ENCODE results near the gene CIAO3. TPM values are rescaled to one million over a fixed set of nuclear protein-coding genes. Genes with fewer than 3 reads are reported as not detected.

CIAO3 gene
- total RNA-seq, 2 donors from 2014 or later: 38.0 to 40.6 TPM

DNA sequence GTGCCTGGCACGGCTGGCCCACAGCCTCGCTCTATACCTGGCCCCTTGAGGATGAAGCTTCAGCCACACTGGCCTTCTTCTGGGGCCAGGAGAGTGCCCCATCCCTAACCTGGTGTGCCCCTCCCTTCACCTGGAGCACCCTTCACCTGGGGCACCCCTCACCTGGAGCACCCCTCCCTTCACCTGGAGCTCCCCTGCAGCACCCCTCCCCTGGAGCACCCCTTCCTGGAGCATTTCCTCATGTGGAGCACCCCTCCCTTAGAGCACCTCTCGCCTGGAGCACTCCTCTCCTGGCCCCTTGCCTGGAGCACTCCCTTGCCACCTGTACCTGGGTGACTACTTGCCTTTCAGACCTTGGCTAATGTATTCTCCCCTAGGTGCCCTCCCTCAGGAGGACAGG, 32.8 kb downstream of the CIAO3 start:
- DNase-seq (no peak), ATAC-seq (replicated peaks in 1 of 2) (no peak)
- H3K4me3 Mint-ChIP-seq: no peak overlapping the region
- H3K4me1 Mint-ChIP-seq (ENCODE audit: low read depth): peaks cover 4% of the 10 kb centered on the region
- peaks cover 39% of the 10 kb centered on the region for H3K27me3 Mint-ChIP-seq (ENCODE audit: low read depth)
- H3K27ac Mint-ChIP-seq: no peak overlapping the region
- no peaks in the 10 kb centered on the region for H3K9me3 Mint-ChIP-seq
- H3K36me3 Mint-ChIP-seq (ENCODE audit: insufficient read depth in 2 of 2): no peaks in the 10 kb centered on the region

DNA sequence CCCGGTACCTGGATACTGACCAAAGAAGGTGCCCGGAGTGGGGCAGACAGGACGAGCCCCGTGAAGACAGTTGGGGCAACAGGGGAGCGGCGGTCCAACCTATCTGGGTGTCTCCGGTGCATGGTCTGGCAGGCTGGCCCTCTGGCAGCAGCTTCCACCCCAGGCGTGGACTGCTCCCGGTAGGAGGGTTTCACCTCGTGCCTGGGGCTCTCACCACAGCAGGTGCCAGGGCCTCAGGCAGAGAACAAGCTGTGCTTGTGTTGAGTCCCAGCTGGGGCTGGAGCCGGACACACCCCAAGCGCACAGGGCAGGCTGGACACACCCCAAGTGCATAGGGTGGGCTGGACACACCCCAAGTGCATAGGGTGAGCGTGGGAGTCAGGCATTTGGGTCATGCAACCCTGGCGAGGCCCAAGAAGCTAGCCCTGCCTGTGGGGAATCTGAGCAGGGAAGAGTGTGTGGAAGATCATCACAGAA, 33.7 kb downstream of the CIAO3 start:
- Mint-ChIP-seq H3K27ac (no peak overlapping the region), H3K9me3 (no peaks in the 10 kb centered on the region), H3K4me1 (ENCODE audit: low read depth) (no peaks in the 10 kb centered on the region), H3K36me3 (ENCODE audit: insufficient read depth in 2 of 2) (no peaks in the 10 kb centered on the region), H3K27me3 (ENCODE audit: low read depth) (peaks cover 42% of the 10 kb centered on the region), H3K4me3 (no peak overlapping the region)
- ATAC-seq (replicated peaks in 1 of 2) (no peak), DNase-seq (no peak)

DNA sequence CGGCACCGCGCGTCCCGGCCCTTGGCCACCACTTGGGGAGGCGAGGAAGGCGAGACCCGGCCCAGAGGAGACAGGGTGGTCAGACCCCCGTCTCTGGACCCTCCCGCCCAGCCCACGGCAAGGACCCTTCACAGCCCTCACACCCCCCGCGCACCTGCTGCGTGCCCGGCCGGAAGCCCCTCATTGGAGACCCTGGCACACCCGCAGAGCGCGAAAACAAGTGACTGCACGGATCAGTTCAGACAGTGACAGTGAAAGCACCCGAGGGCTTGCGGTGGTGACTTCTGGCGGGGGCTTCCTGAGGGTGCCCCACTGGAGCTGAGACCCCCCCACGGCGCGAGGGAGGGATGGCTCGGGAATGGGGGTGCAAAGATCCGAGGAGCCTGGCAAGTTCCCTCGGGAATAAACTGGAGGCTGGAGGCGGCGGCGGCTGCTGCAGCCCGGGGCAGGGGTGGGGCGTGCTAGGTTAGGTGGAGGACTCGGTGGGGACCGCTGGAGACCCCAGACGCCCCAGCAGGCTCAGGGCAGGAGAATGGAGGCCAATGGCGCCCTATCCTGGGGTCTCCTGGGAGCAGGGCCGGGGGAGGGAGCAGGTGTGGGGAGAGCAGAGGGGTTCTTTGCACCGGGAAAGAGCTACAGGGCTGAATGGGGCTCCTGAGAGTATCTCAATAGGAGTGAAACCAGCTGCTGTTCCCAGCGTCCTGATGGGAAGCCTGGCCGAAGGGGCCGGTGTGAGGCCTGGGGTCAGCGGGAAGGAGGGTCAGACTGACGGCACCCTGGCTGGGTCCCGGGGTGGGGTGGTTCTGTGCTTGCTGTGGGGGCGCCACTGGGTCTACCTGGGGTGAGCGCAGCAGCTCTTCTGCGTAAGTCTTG, 34.4 kb downstream of the CIAO3 start:
- H3K36me3 Mint-ChIP-seq (ENCODE audit: insufficient read depth in 2 of 2): no peaks in the 10 kb centered on the region
- no peaks in the 10 kb centered on the region for H3K4me1 Mint-ChIP-seq (ENCODE audit: low read depth)
- DNase-seq (no peak), ATAC-seq (replicated peaks in 1 of 2) (no peak)
- no peaks in the 10 kb centered on the region for H3K9me3 Mint-ChIP-seq
- H3K27ac Mint-ChIP-seq: no peak overlapping the region
- H3K27me3 Mint-ChIP-seq (ENCODE audit: low read depth): peaks cover 49% of the 10 kb centered on the region
- H3K4me3 Mint-ChIP-seq: no peak overlapping the region

DNA sequence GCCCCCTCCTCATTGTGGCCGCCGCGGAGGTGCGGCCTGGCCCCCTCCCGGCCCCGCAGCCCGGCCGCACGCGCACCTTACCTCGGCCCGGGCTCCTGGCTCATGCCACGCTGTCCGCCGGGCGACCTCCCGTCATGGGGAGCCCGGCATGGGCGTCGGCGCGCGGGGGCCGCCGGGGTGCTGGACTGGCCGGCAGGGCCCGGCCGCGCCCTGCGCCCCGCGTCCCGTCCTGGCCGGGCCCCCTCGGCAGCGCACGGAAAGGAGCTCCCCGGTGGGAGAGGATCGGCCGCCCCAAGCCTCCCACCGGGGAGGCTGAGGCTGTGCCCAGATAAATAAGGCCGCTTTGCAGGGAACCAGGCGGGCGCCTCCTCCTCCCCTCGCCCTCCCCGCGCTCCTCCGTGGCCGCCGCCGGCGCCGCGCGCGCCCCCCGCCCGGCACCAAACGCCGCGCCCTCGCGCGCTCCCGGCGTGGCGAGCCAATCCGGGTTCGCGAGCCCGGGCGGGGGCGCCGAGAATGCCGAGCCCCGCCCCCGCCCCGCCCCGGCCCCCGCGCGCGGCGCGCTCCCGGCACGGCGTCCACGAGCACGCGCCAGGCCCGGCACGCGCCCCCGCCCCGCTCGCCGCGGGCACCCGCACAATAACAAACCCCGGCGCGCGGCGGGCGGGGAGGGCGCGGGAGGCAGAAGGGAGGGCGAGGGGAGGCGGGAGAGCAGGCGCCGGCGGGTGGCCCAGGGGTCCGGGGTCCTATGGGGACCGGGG, 35.2 kb downstream of the CIAO3 start, which contains the start of gene FBXL16:
Gene FBXL16 (minus strand): TSS at position 371 of the 758 bp plus-strand sequence. CDS start 8,396 bp downstream, outside the sequence.
- no peaks in the 10 kb centered on the region for H3K36me3 Mint-ChIP-seq (ENCODE audit: insufficient read depth in 2 of 2)
- ATAC-seq (replicated peaks in 1 of 2): no peak
- peaks cover 53% of the 10 kb centered on the region for H3K27me3 Mint-ChIP-seq (ENCODE audit: low read depth)
- H3K4me3 Mint-ChIP-seq: no peak within 1 kb of the TSS
- H3K27ac Mint-ChIP-seq: no peak within 1 kb of the TSS
- no peaks in the 10 kb centered on the region for H3K9me3 Mint-ChIP-seq
- no peaks in the 10 kb centered on the region for H3K4me1 Mint-ChIP-seq (ENCODE audit: low read depth)
- DNase-seq: no peak

DNA sequence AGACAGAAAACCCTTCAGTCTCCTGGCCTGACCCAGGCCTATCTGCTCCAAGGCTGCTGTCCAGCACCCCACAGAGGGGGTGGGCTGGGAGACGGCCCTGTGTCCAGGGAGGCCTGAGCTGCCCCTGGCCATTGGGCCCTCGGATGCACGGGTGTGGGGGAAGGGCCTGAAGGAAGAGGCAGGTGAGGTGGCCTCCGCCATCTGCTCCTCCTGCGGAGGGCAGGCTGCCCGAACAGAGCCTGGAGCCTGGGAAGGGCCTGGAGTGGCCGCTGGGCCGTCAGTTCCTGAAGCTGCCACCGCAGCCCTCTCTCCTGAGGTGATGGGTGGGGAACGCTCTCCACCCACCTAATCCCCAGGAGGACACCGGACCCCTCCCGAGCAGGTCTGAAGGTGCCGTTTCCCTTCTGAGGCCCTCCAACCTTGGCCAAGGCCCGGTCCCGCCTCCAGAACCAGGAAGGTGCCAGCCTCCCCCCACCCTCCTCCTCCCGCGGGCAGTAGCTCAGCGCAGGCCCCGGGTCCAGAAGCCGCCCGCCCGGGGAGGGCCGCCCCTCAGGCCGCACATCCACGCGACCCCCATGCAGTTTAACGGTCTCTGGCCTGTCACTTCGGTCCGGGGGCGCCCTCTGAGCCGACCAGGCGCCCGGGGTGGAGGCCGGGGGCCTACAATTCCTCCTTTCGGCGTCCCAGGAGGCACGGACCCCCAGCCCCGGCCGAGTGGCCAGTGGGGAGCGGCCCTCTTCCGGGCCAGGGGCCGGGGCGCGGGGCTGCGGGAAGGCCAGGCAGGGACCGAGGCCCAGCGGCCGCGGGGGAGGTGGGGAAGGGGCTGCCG, 36.0 kb downstream of the CIAO3 start:
- Mint-ChIP-seq H3K9me3 (no peaks in the 10 kb centered on the region), H3K36me3 (ENCODE audit: insufficient read depth in 2 of 2) (no peaks in the 10 kb centered on the region), H3K4me3 (peak overlapping the region in 1 of 2 donors; percentile 27), H3K4me1 (ENCODE audit: low read depth) (no peaks in the 10 kb centered on the region), H3K27me3 (ENCODE audit: low read depth) (peaks cover 53% of the 10 kb centered on the region), H3K27ac (no peak overlapping the region)
- ATAC-seq (replicated peaks in 1 of 2) (no peak), DNase-seq (no peak)

DNA sequence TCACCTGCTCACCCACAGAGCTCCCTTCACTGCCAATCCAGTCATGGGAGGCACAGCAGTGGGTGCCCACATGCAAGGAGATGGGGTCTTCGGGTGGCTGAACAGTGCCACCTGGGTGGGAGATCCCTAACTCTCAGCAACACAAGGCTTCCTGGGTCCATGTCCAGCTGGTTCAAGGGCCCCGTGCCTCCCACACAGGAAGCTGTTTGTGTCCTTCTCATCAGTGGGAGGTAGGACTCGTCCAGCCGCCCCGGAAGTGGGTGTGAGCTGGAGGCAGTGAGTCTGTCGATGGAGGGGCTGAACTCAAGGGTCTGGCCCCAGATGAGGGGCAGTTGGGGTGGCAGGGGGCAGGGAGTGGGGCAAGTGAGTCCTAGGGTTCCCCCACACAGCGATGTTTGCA, 36.8 kb downstream of the CIAO3 start:
- Mint-ChIP-seq H3K36me3 (ENCODE audit: insufficient read depth in 2 of 2) (no peaks in the 10 kb centered on the region), H3K4me1 (ENCODE audit: low read depth) (no peaks in the 10 kb centered on the region), H3K4me3 (no peak overlapping the region), H3K9me3 (no peaks in the 10 kb centered on the region), H3K27ac (no peak overlapping the region), H3K27me3 (ENCODE audit: low read depth) (peaks cover 53% of the 10 kb centered on the region)
- DNase-seq (no peak), ATAC-seq (replicated peaks in 1 of 2) (no peak)

DNA sequence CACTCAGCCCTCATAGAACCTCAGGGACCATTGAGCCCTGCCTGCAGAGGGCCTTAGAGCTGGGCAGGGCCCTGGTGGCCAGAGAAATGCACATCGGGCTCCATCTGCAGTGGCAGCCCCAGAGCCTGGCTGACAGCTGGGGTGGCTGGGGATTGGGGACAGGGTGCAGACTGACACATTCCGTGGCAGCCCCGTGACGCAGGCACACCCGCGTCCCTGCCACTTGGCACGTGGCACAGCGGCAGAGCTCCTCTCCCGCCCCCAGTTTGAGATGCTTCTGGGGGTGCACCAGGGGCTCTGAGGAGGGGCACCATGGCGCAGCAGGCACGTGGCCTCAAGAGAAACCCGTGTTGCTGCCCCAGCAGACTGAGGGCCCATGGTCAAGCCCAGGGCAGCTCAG, 37.4 kb downstream of the CIAO3 start:
- Mint-ChIP-seq H3K27me3 (ENCODE audit: low read depth) (peaks cover 51% of the 10 kb centered on the region), H3K36me3 (ENCODE audit: insufficient read depth in 2 of 2) (no peaks in the 10 kb centered on the region), H3K9me3 (no peaks in the 10 kb centered on the region), H3K4me3 (no peak overlapping the region), H3K4me1 (ENCODE audit: low read depth) (no peaks in the 10 kb centered on the region), H3K27ac (no peak overlapping the region)
- no peak for DNase-seq
- ATAC-seq (replicated peaks in 1 of 2): no peak

DNA sequence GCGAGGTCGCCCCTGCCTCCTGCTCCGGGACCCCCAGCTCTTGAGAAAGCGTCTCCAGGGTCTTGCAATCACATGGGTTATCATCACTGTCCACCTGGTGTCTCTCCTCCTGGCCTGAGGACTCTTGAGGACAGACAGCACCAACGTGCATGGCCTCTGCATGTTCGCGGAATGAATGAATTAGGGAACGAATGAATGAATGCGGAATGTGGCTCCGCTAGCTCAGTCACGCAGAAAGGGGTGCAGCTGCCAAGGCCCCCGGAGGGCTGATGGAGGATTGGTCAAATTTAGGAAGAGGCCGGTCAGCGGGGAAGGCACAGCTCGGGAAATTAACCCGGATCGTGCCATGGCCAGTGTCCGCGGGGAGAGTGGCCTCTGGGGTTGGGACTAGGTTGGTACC, 38.5 kb downstream of the CIAO3 start:
- no peaks in the 10 kb centered on the region for H3K4me1 Mint-ChIP-seq (ENCODE audit: low read depth)
- no peak overlapping the region for H3K4me3 Mint-ChIP-seq
- no peaks in the 10 kb centered on the region for H3K9me3 Mint-ChIP-seq
- H3K27ac Mint-ChIP-seq: no peak overlapping the region
- no peaks in the 10 kb centered on the region for H3K36me3 Mint-ChIP-seq (ENCODE audit: insufficient read depth in 2 of 2)
- H3K27me3 Mint-ChIP-seq (ENCODE audit: low read depth): peaks cover 40% of the 10 kb centered on the region
- ATAC-seq (replicated peaks in 1 of 2): no peak
- DNase-seq: no peak

DNA sequence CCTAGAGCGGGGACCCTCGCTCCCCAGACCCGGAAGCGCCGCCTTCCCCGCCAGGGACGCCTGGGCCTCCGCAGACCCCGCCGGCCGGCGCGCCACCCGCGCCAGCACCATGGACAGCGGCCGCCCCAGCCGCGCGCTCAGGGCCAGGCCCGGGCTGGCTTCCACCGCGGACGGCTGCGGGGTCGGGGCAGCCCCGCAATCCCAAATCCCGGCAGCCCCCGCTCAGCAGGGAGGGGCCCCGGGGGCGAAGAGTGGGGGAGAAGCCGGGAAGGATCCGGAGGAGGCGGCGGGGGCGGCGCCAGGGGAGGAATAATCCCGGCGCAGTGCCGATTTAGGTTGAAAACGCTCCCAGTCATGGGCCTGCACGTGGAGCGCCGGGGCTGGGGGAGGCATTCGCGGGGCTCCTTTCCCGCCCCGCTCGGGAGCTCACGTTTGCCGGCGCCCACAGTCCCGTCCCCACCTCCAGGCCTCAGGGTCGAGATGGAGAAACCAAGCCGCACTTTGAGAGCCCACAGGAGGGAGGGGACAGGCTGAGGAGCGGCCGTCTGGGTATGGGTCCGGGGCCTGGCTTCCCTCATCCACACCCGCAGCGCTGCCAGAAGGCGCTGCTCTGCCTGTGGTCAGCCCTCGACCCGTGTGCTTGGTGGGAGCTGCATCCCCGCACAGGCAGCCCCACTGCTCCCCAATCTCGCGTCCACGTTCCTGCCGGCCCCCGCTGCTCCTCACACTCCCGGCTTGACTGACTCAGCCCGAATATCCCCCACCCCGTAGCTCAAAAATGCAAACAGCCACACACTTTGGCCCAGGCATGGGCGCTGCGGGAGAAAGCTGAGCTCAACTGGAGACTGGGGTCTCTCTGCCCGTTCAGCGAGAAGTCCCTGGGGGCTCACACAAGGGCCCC, 39.9 kb downstream of the CIAO3 start:
- H3K9me3 Mint-ChIP-seq: no peaks in the 10 kb centered on the region
- no peak overlapping the region for H3K27ac Mint-ChIP-seq
- peaks cover 28% of the 10 kb centered on the region for H3K27me3 Mint-ChIP-seq (ENCODE audit: low read depth)
- H3K36me3 Mint-ChIP-seq (ENCODE audit: insufficient read depth in 2 of 2): no peaks in the 10 kb centered on the region
- H3K4me3 Mint-ChIP-seq: no peak overlapping the region
- H3K4me1 Mint-ChIP-seq (ENCODE audit: low read depth): no peaks in the 10 kb centered on the region
- peak; percentile 54 to 63 for DNase-seq
- ATAC-seq (replicated peaks in 1 of 2): peak; percentile 51 to 64

DNA sequence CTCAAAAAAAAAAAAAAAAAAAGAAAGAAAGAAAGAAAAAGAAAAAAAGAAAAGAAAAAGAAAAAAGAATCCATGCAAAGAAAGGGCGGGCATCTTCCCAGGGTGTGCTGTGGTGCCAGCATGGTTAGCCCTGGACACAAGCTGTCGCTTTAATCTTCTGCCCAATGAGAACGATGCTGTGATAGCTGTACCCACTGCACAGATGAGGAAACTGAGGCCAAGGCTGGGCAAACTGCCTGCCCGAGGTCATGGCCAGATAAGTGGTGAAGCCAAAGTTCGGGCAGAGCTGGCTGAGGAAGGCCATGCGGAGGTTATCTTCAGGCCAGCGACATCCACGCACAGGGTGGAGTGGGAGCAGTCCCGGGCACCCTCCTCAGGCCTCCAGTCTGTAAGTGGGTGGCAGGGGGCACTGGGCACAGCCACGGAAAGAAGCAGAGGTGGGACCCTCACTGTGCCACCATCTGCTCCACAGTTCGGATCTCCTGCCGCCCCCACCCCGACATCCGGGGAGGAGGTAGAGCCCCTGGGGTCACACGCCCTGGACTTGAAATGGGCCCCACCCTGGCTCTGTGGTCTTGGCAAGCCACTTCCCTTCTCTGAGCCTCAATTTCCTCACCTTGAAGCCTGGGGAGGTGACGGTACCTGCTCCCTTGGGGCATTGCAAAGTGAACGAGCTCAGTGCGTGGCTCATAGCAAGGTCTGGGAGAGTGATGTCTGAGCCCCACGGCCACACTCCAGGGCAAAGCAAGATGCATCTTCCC, 41.7 kb downstream of the CIAO3 start:
- H3K9me3 Mint-ChIP-seq: no peaks in the 10 kb centered on the region
- peaks cover 23% of the 10 kb centered on the region for H3K27me3 Mint-ChIP-seq (ENCODE audit: low read depth)
- ATAC-seq (replicated peaks in 1 of 2) (no peak), DNase-seq (no peak)
- no peak overlapping the region for H3K4me3 Mint-ChIP-seq
- H3K27ac Mint-ChIP-seq: no peak overlapping the region
- H3K36me3 Mint-ChIP-seq (ENCODE audit: insufficient read depth in 2 of 2): no peaks in the 10 kb centered on the region
- peaks cover 6% of the 10 kb centered on the region for H3K4me1 Mint-ChIP-seq (ENCODE audit: low read depth)

DNA sequence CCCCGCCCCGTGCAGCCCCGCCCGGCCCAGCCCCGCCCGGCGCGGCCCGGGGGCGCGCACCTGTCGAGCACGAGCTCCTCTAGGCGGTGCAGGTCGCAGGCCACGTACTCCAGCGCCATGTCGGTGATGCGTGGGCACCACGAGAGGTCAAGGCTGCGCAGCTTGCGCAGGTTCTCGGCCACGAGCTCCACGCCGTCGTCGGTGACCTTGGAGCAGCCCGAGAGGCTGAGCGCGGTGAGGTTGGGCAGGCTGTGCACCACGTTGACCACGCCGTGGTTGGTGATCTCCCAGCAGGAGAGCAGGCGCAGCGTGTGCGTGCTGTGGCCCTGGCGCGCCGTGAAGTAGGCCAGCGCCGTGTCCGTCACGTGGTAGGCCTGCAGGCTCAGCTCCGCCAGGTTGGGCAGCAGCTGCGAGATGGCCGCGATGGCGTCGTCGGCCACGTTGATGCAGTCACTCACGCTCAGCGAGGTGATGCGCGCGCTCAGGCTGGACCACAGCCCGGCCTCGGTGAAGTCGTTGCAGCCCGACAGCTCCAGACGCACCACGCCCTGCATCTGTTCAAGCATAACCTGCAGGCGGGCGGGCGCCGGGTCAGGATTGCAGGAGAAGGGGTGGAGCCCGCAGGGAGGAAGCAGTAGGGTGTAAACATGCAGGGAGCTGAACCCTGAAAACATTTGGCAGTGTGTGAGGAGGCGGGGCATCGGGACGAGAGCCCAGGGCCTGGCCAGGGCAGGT, 45.3 kb downstream of the CIAO3 start:
- peaks cover 6% of the 10 kb centered on the region for H3K4me1 Mint-ChIP-seq (ENCODE audit: low read depth)

More for the DNA sequence above, 45.3 kb downstream of the CIAO3 start:
- Mint-ChIP-seq H3K36me3 (ENCODE audit: insufficient read depth in 2 of 2) (no peaks in the 10 kb centered on the region), H3K4me3 (peak overlapping the region; percentile 88 to 90), H3K27ac (no peak overlapping the region), H3K27me3 (ENCODE audit: low read depth) (no peaks in the 10 kb centered on the region), H3K9me3 (no peaks in the 10 kb centered on the region)
- peak; percentile 80 to 82 for DNase-seq
- ATAC-seq (replicated peaks in 1 of 2): peak; percentile 86 to 88
